ENCODE data around the gene GTF2I.
"Not testable (repeated sequence)": the region's sequence is repeated elsewhere in the genome, so short reads cannot be mapped to it uniquely, and the experiment has no call there.

GTF2I gene

DNA sequence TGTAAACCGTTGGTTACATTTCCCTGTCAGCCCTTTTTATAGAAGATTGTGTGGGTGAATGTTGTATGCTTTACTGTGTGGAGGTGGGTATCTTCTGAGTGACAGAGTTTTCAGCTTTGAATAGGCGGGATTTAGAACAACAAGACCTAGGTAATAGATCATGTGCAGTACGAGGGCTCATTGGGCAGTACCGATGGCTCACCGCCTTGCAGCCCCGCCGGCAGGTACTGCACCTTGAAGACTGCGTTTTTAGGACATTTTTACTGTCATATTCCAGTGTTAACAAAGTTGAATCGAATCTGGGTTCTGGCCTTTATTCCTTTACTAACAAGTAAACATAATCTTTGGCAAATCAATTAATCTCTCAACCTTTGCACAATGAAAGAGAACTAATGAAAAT is 60.4 kb downstream of the GTF2I start:
- DNase-seq = no peak

- no peak for DNase-seq
Measured at GRCh38 chr7:74718336-74718735, 60.8 kb downstream of the GTF2I start.

- no peak for DNase-seq
Measured at GRCh38 chr7:74722153-74722552, 64.6 kb downstream of the GTF2I start.

DNA sequence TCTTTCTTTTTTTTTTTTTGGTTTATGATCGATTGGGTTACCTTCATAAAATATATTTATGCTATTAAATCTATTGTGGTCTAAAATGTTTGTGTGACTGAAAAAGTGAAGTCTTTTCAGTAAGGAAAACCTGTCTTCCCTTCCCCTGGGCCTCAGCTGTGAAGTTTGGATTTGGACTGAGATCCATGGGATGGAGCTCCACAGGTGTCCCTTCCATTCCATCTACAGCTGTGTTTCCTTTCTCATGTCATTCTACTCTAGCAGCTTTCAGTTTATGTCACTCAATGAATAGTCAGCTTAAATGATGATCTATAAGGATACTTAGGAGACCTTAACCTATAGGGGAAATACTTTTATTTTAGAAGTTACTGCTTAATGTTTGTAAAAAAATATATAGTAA is 68.3 kb downstream of the GTF2I start:
- DNase-seq = no peak

DNA sequence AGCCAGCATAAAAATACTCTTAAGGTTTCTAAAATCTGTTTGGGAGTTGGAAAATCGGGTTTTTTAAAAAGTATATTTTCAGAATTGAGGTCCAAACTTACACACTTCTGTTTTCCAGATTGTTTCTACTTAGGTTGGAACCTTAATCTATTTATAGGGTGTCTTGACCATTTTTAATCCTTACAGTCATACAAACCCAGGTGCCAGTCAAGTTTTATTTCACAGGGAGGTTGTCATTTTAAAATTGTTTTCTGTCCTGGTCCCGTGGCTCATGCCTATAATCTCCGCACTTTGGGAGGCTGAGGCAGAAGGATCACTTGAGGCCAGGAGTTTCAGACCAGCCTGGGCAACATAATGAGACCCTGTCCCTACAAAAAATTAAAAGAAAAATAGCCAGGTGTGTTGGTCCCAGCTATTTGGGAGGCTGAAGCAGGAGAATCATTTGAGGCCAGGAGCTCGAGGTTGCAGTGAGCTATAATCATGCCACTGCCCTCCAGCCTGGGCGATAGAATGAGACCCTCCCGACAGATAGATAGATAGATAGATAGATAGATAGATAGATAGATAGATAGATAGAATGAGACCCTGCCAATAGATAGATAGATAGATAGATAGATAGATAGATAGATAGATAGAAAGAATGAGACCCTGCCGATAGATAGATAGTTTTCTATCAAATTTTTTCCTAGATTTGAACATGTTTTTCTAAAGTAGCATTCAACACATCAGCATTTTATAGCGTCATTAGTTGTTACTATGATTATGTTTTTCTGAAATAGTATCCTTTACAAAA is 69.0 kb downstream of the GTF2I start:
- DNase-seq = no peak

- DNase-seq = not testable (repeated sequence)
Measured at GRCh38 chr7:74728686-74729085, 71.2 kb downstream of the GTF2I start.

- DNase-seq = not testable (repeated sequence)
Measured at GRCh38 chr7:74730186-74730585, 72.7 kb downstream of the GTF2I start.

- DNase-seq = not testable (repeated sequence)
Measured at GRCh38 chr7:74739974-74740703, 82.6 kb downstream of the GTF2I start.

DNA sequence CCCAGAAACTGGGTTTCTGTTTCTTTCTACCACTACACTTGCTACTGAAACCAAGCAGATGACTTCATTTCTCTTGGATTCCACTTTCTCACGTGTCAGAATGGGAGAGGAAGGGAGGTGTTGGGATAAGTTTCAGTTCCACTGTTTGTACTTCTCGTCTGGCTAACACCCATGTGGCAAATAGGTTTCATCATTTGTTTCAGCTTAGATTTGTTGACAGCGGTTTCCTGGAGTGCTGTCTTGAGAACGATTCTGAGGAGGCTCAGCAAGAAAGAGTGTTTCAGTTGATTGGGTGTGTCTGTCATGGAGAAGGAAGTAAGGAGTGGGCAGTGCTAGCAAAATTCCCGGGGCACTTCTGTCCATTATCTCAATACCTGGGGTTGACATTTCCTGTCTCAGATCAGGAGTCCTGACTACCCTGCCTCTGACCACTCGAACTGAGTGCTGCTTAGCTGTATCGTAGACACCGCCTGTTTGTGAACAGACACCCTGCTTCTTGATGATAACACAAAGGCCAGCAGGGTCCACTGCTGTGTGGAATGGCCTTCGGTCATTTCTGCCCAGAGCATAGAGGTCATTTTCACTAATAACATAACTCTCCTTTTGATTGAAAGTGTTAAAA is 86.5 kb downstream of the GTF2I start:
- not testable (repeated sequence) for DNase-seq

DNA sequence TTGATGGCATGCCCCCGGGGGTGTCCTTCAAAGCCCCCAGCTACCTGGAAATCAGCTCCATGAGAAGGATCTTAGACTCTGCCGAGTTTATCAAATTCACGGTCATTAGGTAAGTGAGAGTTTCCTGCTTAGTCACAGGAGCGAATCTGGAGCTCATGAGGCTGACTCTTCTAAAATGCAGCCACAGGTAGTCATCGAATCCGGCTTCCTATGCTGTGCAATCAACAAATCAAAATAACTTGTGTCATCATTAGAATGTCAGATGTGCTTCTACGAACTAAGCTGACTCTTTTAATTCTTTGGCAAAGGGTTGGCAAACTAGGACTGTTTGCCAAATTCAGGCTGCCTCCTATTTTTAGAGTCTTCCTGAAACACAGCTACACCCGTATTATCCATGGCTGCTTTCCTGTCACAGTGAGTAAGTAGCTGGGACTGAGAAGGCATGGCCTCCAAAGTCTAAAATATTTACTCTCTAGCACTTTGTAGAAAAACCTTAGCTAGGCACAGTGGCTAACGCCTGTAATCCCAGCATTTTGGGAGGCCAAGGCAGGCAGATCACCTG is 96.5 kb downstream of the GTF2I start:
- not testable (repeated sequence) for DNase-seq

- DNase-seq = not testable (repeated sequence)
Measured at GRCh38 chr7:74756673-74757072, 99.2 kb downstream of the GTF2I start.

- DNase-seq = not testable (repeated sequence)
Measured at GRCh38 chr7:74758268-74758667, 100.8 kb downstream of the GTF2I start.

DNA sequence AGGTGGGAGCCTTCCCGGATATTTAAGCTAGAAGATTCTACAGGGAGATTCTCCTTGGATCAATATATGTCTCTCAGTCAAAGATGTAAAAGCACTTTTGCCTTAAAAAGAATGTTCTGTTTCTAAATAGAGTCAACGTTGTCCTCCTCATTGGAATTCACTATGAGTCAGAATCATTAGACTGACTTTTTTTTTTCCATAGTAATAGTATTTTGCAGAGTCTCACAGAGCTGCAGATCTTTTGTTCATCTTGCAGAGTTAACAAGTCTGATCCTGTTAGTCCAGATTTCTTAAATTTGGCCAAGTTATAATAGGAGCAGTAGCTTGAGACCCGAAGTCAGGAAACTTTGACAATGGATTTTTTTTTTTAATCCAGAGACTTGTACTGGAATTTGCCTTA is 101.5 kb downstream of the GTF2I start:
- not testable (repeated sequence) for DNase-seq

- not testable (repeated sequence) for DNase-seq
Measured at GRCh38 chr7:74765205-74765918, 107.8 kb downstream of the GTF2I start.

DNA sequence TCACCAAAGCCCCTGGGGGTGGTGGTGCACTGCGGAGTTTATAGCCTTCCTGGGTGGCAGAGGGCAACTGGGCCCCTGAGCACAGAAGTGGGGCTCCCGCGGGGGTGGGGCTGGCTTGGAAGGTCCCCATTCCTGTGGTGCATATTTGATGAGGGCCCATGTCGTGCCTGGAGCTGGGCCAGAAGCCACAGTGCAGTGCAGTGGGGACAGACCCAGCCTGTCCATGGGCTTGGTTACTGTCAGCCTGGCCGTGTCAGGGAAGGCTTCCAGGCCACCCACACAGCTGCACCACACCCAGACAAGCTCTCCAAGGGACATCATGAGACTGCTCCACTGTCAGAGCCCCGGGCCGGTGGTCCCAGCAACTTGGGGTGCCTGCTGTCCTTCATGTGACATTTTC is 109.0 kb downstream of the GTF2I start:
- not testable (repeated sequence) for DNase-seq

DNA sequence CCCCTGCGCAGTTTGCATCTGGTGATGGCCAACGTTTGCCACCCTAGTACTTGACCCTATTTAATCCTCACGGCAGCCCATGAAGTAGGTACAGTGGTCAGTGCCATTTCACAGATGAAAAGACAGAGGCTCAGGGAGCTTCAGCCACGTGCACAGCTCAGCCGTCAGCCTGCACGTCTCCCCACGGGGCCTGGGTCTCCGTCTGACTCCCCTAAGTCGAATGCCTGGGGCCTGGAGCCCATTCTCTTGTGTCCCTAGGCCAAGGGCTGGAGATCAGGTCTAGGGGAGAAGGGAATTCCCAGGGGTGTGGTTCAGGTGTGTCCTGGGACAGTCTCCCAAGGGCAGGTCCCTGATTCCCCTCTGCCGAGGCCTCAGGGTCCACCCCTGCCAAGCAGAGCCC is 109.5 kb downstream of the GTF2I start:
- not testable (repeated sequence) for DNase-seq

GRCh38 chr7:74770062-74770461 is 112.5 kb downstream of the GTF2I start:
- DNase-seq = not testable (repeated sequence)

DNA sequence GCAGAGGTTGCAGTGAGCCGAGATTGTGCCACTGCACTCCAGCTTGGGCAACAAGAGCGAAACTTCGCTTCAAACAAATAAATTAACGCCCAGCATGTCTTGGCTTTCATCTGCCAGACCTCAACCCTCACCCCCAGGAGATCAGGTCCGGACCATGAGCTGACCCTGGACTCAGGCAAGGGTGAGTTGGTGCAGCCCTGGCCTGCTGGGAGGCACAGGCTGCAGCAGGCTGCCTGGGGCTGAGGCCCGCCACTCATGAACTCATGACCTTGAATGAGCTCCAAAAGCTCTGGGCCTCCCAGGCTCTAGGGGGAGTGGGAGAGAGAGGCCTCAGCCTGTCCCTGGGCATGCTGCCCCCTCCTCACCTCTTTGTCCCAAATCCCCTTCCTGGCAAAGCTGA is 114.6 kb downstream of the GTF2I start:
- DNase-seq = not testable (repeated sequence)

DNA sequence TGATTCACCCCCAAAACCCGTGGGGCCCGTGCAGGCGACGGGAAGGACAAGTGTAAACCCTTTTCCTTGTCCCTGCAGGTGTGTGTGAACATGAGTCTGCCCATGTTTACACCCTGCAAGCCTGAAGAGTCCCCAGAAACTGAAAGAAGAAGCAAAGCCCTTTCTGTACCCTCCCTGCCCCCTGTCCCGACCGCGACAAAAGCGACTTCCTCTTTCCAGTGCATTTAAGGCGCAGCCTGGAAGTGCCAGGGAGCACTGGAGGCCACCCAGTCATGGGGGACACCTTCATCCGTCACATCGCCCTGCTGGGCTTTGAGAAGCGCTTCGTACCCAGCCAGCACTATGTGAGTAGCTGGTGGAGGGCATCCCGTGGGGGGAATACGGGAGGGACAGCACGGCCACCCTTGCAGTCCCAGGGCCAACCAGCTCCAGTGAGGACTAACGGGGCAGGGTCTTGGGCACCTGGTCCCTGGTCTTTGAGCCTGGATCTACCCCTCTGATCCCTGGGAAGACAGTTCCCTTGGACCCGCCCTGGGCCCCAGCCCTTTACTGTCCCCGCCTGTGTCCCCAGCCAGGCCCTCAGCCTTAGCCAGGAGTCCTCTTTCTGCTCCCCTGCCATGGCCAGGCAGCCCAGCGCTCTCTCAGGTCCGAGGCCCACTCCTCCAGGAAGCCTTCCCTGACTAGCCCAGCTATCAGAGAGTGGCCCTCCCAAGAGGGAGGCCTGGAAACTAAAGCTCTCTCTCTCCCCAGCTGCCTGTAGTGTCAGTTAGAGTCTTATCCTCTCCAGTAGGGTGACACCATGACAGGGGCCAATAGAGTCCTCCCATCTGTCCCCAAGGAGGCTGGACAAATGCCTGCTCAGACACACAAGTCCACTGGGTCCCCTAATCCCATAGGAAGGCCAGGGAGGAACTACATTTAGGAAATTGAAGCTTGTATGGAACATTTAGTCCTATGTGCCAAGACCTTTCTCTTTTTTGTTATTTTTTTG is 116.5 kb downstream of the GTF2I start, which contains the start of gene NCF1:
TSS of gene NCF1 (plus strand) at position 252 of the 991 bp plus-strand sequence. CDS start at position 273, 21 bp downstream.
- DNase-seq = not testable (repeated sequence)

DNA sequence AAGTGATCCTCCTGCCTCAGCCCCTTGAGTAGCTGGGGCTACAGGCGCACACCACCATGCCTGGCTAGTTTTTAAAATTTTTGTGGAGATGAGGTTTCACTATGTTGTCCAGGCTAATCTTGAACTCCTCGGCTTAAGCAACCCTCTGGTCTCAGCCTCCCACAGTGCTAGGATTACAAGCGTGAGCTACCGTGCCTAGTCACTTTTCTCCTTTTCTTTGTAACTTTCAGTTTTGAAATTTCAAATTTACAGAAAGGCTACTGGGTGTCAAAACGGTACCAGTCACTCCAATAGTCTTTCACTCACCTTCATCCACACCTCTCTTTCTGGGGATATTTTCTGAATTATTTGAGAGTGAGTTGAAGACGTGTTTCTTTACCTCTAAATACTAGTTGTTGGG is 117.6 kb downstream of the GTF2I start:
- not testable (repeated sequence) for DNase-seq

- not testable (repeated sequence) for DNase-seq
Measured at GRCh38 chr7:74779053-74779452, 121.5 kb downstream of the GTF2I start.
